HG03521 (cell line): ENCODE data around the gene CROCC2.

Experiments
- ATAC-seq: cut with Tn5 transposase; IDR thresholded peaks from one replicate; pipeline ENCODE4 v1.9.1; 2021; ENCODE audit warnings: mild to moderate bottlenecking, moderate library complexity; ENCODE audit not compliant: unreplicated experiment

The CROCC2 gene

GRCh38 chr2:240932724-240933047 lies 26.6 kb downstream of the CROCC2 start:
- no peak for ATAC-seq

GRCh38 chr2:240933048-240933965 lies 27.2 kb downstream of the CROCC2 start:
- no peak for ATAC-seq

GRCh38 chr2:240933966-240934700 lies 28.0 kb downstream of the CROCC2 start:
- no peak for ATAC-seq

GRCh38 chr2:240934701-240935102 lies 28.6 kb downstream of the CROCC2 start:
- ATAC-seq: no peak

- ATAC-seq: no peak
Observed at GRCh38 chr2:240935103-240935876, 29.2 kb downstream of the CROCC2 start.

GRCh38 chr2:240936106-240936505 lies 30.0 kb downstream of the CROCC2 start:
- ATAC-seq: no peak

GRCh38 chr2:240946046-240946445 lies 39.9 kb downstream of the CROCC2 start:
- ATAC-seq: no peak

GRCh38 chr2:240946654-240947053 lies 40.5 kb downstream of the CROCC2 start:
- ATAC-seq: no peak

- no peak for ATAC-seq
Observed at GRCh38 chr2:240947176-240947575, 41.0 kb downstream of the CROCC2 start.

- ATAC-seq: no peak
Observed at GRCh38 chr2:240947607-240948006, 41.5 kb downstream of the CROCC2 start.

- ATAC-seq: no peak
Observed at GRCh38 chr2:240948086-240948485, 42.0 kb downstream of the CROCC2 start.

- no peak for ATAC-seq
Observed at GRCh38 chr2:240948905-240949790, 43.0 kb downstream of the CROCC2 start.

- no peak for ATAC-seq
Observed at GRCh38 chr2:240949791-240950705, 43.9 kb downstream of the CROCC2 start.

GRCh38 chr2:240951045-240951594 lies 45.0 kb downstream of the CROCC2 start:
- ATAC-seq: no peak

- ATAC-seq: no peak
Observed at GRCh38 chr2:240952496-240953246, 46.5 kb downstream of the CROCC2 start.

GRCh38 chr2:240953426-240954410 lies 47.6 kb downstream of the CROCC2 start:
- no peak for ATAC-seq
